Activated CD8-positive, alpha-beta memory T cell treated with anti-CD3 and anti-CD28 coated beads, Interleukin-2, amount 50 U/mL, for 4 hours (primary cell): ENCODE results near the gene KRR1.
A peak's percentile ranks its signal among the peaks of the same experiment; 100 is the strongest.

Experiments
- DNase-seq: peaks from one replicate; pipeline ENCODE4 v3.0.0-alpha.2; 2020

KRR1 gene

GRCh38 chr12:75511116-75512048 is at the start of gene KRR1:
KRR1 (minus strand) TSS chr12:75511609; CDS start chr12:75511597, 12 bp downstream.
- DNase-seq = peak; percentile 83

GRCh38 chr12:75560167-75560566 is 48.8 kb upstream of the KRR1 start:
- no peak for DNase-seq

GRCh38 chr12:75558287-75558686 is 46.9 kb upstream of the KRR1 start:
- no peak for DNase-seq

GRCh38 chr12:75556311-75556899 is 45.0 kb upstream of the KRR1 start:
- DNase-seq = no peak

- no peak for DNase-seq
Observed at GRCh38 chr12:75554556-75554880, 43.1 kb upstream of the KRR1 start.

DNA sequence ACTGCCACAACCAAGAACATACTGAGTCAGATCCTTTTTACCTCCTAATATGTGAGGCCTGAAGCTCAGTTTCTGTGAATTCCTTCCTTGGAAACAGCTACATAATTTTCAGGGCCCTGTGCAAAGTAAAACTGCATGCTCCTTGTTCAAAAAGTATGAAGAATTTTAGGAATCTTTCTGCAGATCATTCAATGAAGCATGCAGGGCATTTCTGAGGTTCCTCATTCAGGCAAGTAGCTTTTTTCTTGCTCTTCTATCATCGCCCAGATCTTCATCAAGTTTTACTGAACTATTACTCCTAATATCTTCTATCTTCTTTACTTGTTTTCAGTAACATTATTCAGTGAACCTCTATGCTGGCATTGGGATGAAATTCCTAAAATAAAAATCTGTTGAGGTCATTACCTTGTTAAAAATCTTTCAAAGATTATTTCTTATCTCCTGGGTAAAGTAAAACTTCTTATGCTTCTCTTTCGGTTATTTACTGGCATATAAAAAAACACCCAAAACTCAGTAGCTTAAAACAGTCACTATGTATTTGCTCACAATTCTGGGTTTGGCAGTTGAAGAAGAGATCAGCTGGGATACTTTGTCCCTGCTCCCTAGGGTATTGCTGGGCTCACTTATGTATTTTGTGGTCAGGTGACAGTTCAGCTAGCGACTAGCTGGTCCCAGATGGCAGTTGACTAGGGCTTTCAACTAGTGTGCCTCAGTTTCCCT is 42.6 kb upstream of the KRR1 start:
- no peak for DNase-seq

DNA sequence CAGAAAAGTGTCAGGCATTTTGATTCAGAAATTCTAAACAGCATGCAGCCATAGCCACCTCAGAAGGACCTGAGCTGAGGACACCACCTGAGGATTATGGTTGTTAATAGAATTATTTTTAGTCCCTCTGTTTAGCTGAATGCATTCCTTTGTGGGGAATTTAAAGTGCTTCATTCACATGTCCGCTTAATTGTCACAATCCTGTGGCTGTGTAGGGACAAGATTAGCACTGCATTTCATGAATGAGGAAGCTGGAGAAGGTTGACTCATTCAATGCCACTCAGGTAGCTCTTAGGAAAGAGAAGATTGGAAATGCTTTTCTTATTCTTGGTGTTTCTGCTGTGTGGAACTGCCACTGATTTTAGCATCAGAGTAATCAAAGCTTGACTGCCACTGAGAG is 42.0 kb upstream of the KRR1 start:
- no peak for DNase-seq

GRCh38 chr12:75551477-75551876 is 40.1 kb upstream of the KRR1 start:
- DNase-seq = no peak

GRCh38 chr12:75550401-75551240 is 39.2 kb upstream of the KRR1 start:
- no peak for DNase-seq

GRCh38 chr12:75549989-75550388 is 38.6 kb upstream of the KRR1 start:
- DNase-seq = no peak

DNA sequence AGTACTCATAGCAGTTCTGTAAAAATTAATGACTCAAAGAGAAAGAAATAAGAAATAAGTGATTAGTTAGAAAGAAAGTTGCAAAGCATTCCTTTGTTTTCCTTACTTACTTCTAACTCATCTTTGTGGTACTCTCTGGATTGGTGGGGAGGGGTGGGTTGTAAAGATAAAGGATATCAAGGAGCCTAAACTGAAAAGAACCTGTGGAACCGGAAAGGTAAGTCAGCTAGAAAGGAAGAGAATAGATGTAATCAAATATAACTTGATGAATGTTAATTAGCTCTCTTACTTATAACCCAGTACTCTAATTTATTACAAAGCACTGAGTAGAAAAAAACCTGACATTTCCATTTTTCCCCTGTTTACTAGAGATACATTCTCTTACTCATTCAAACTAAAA is 37.5 kb upstream of the KRR1 start:
- no peak for DNase-seq

GRCh38 chr12:75545636-75546035 is 34.2 kb upstream of the KRR1 start:
- no peak for DNase-seq

- no peak for DNase-seq
Observed at GRCh38 chr12:75543529-75543928, 32.1 kb upstream of the KRR1 start.

DNA sequence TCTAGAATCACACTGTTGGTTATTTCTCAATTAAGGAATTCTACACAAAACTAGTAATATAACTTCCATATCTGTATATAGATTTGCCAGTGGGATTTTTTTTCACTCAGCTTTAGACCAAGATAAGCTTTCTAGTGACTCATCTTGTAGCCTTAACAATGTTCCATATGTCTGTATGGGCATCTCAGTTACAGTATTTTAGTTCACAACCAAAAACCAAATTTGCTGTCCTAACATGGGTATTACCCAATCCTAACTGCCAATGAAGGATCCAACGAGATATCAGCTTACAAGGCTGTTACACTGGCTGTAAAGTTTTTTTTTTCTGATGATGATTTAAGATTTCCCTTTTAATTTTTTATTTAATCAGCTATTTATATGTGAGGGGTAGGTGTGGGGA is 31.5 kb upstream of the KRR1 start:
- DNase-seq = no peak

GRCh38 chr12:75539889-75540288 is 28.5 kb upstream of the KRR1 start:
- no peak for DNase-seq

DNA sequence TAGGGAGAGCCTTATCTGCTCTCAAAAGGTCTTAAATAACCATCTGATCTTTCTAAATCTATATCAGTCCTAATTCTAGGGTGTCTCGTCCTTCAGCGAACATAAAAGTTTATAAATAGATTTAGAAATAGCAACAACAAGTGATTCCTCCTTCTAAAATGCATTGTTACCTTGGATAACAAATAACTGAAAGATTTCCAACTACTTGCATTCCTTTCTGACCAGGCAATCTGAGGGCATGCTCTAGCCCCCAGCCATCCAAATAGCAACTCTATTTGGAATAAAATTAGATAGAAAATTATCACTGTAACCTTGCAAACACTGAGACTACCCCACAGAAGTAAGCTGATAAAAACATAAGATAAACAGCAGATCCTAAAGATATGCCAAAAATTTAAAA is 21.8 kb upstream of the KRR1 start:
- no peak for DNase-seq

DNA sequence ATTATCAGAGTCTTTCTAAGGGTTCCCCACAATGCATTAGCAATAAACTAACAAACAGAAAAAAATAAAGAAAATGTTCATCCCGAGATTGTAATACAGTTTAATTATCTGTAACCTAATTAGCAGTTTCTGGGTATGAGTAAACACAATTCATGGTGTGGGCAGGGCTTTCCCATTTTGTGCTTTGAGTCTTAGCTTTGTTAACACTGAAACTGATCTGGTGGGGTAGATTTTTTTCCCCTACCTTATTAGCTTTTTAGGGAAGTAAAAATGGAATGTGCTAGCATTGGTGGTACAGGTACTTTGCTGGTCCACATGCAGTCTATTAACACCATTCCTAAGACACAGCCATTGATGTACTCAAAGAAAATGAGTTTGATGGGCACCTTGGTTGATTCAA is 18.4 kb upstream of the KRR1 start:
- no peak for DNase-seq

DNA sequence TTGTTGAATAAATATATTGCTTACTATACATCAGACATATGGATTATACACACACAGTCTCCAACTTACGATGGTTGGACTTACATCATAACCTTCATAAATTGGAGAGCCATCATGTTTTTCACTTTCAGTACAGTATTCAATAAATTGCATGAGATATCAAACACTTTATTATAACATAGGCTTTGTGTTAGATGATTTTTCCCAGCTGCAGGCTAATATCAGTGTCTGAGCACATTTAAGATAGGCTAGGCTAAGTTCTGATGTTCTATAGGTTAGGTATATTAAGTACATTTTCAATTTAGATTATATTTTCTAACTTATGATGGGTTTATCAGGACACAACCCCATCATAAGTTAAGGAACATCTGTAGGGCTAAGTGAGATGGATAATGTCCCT is 17.9 kb upstream of the KRR1 start:
- no peak for DNase-seq

DNA sequence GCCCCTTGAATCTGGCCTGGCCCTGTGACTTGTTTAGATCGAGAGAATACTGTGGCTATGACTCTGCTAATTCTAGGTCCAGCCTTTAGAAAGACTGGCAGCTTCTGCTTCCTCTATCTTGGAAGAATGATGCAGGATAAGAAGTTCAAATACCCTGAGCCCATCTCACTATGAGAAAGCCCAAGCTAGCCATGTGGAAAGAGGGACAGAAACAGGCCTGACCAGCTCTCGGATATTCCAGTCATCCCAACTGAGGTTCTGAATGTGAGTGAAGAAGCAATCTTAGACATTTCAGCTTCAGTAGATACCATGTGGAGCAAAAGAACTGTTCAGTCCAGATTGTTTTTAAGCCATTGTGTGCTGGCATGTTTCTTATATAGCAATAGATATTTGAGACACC is 17.3 kb upstream of the KRR1 start:
- DNase-seq = no peak

DNA sequence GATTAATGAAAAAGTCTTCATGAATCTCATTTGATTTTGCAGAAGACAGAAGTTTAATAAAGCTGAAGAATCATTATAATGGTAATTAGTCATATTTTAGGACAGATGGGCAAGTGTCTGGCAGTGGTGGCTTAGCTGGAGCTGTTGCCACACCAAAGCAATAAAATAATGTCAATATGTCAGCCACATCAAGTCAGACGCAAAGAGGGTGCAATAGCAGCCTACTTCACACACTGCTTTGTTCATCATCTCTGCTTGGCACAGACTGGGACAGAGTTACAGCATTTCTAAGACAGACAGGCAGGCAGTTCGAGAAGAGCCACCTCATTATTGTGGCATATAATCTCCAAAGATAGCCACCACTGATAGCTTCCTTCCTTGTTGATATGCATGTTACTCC is 16.9 kb upstream of the KRR1 start:
- no peak for DNase-seq

- no peak for DNase-seq
Observed at GRCh38 chr12:75526655-75527511, 15.5 kb upstream of the KRR1 start.

GRCh38 chr12:75525263-75525662 is 13.9 kb upstream of the KRR1 start:
- DNase-seq = no peak
